OCI-M2 (cell line): ENCODE results near the gene P4HA2.

ENCODE experiments used
- DNase-seq: peaks from one replicate; lab custom pipeline; 2025; ENCODE audit not compliant: unreplicated experiment; lab: John Stamatoyannopoulos, UW

The P4HA2 gene

DNA sequence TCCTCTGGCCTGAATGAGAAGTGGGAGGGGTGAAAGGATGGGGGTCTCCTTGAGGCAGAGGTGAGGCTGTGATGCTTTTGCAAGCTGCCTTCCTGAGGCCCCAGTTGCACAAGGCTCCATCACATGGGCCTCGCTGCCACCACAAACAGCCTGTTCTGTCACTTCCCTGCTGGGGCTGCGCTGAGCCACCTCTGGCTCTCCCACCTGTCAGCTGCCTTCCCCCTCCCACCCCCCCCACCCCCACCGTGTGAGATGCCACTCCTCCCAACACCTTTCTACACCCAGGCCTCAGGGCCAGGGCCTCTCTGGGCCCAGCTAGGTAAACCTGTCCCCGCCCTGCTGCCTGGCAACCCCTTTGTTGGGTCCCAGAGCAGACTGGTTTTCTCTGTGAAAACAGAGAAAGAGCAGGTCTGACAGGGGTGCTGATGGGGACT lies 25.4 kb upstream of the P4HA2 start:
- no peak for DNase-seq

- no peak for DNase-seq
Observed at GRCh38 chr5:132251220-132251725, 23.6 kb upstream of the P4HA2 start.

- no peak for DNase-seq
Observed at GRCh38 chr5:132250547-132250946, 22.9 kb upstream of the P4HA2 start.

DNA sequence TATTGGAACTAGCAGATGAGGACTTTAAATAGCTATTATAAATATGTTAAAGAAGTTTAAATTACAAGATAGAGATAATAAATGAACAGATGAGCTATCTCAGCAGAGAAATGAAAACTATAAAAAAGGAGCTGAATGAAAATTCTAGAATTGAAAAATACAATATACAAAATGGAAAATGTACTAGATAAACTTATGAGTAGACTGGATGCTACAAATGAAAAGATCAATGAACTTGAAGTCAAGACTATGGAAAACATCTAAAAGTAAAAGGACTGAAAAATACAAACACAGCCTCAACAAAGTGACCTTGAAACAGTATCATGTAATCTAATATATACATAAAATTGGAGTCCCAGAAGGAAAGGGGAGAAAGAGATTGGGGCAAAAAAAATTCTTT lies 19.2 kb upstream of the P4HA2 start:
- no peak for DNase-seq

DNA sequence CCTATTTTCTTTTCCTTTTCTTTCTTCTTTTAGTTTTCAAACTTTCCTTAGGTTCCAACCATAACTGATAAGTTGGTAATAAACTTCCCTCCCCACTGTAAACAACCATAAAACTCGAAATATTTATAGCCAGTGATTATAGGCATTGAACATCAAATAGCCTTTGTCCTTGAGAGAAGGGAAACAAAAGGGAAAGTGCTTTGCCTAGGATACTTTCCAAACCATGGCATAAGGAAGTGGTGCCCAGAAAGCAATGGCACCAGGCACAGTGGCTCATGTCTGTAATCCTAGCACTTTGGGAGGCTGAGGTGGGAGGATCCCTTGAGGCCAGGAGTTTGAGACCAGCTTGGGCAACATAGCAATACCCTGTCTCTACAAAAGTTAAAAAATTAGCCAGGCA lies 17.9 kb upstream of the P4HA2 start:
- DNase-seq: no peak

GRCh38 chr5:132243366-132243977 lies 15.8 kb upstream of the P4HA2 start:
- DNase-seq: no peak

GRCh38 chr5:132239776-132240175 lies 12.1 kb upstream of the P4HA2 start:
- DNase-seq: no peak

DNA sequence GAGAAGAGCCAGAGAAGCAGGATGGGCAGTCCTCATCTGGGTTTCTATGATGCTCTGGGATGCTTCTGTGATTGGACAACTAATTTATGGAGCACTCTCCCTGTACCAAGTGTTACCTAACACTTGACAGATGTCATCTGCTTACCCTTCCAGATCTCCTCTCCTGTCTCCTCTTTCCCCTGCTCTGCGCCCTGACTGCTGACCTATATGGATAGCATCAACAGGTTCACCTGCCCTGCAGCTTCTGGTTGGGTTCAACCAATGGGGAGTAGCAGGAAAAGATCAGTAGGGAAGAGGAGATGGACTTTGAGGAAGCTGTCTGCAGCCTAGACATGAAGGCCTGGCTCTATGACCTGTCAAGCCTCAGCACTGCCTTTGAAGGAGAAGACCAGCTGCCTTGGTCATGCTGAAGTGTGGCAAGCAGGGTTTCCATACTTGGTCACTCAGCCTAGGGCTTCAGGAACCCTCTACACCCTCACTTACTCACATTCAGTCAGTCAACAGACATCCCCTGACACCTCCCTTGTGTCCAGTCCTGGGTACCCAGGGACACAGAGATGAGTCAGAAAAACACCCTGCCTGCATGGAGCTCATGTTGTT lies 11.3 kb upstream of the P4HA2 start:
- no peak for DNase-seq

DNA sequence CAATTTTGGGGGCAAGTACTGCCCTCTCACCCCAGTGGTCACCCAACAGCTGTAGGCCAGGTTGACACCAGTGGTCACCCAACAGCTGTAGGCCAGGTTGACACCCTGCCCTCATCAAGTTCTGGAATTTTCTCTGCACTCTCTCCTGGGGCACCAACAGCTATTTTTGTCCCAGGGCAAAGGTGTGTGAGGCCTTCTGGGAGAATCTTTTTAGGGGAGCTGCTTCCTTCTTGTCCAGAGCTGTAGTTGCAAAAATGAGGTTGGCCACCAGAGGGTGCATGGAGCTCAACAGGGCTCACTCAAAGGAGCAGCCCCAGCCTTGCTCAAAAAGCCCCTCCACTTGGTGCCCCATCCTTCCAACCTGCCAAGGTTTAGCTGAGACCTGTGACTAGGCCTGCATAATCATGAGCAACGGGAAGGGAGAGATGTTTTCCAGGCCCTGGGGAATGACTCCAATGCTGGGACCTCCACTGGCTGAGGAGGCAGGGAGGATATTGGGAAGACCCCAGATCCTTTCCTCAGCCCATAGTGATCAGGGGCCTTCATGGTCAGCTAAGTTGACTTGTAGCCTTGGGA lies 10.6 kb upstream of the P4HA2 start:
- no peak for DNase-seq

- DNase-seq: no peak
Observed at GRCh38 chr5:132237670-132238069, 10.0 kb upstream of the P4HA2 start.

GRCh38 chr5:132237141-132237540 lies 9.5 kb upstream of the P4HA2 start:
- no peak for DNase-seq

GRCh38 chr5:132235340-132235739 lies 7.7 kb upstream of the P4HA2 start:
- DNase-seq: no peak

- DNase-seq: no peak
Observed at GRCh38 chr5:132234684-132235062, 7.0 kb upstream of the P4HA2 start.

DNA sequence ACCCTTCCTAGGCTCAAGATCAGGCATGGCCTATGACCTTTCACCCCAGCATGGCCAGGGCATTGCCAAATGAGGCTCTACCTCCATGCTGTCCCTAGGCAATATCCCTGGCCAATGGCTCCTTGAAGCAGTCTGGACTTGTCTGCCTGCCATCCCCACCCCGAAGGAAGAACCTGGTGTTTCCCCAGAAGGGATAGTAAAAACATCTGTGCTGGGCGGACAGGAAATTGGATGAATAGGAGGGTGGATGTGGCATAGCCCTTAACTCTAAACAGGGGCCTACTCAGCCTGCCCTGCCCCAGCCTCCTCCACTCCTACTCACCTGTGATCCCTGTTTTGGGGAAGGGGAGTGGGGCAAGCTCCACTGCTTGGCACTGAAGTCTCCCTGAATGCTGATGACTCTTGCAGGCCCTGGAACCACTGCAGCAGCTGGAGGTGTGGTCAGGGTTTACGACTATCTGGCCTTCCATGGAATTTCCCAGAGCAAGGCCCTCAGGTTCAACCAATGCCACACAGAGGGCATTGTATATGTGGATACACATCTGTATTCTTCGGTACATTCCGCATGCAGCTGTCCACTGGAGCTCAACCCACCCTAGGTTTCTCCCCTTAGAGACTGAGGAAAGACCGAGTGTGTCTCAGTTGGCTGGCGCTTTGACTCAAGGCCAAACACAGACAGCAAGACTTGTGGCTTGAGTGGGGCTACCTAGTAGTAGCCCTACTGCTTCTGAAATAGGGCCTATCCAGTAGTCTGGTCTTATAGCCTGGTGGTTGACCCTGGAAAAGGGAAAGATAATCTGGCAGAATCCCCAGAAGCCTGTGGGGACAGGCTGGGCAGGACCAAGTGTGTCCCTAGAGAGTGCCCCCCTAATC lies 6.4 kb upstream of the P4HA2 start:
- no peak for DNase-seq

DNA sequence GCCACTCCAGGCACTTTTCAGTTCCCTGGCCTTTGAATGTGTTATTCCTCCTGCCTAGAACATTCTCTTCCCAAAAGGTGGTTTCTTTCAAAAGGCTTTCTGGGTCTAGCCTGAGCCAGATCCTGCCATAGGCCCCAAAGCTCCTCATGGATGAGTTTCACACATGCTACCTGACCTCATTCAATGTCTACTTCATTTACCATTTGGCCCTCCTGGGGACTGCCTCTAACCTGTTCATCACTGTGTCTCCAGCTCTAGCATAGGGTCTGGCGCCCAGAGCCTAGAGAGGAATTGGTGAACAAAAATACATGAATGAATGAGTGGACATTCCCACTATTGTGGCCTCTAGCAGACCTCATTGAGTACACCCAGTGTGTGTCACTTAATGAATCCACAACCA lies 5.4 kb upstream of the P4HA2 start:
- no peak for DNase-seq

DNA sequence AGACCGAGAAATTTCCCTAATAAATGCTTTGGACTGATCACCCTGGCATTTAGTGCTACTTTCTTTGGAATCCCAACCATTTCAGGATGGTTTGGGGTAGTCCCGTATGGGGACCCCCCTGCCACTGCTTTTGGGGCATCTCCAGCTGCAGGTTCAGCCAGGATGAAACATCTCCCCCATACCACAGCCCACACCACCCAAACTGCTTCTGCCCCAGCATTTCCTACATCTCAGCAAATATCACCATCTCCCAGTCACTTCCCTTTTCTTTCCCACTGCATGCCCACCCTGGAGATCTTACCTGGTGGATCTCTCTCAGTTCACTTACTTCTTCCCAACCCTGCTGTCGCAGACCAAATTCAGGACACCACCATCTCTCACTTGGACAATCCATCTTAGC lies 4.8 kb upstream of the P4HA2 start:
- no peak for DNase-seq

DNA sequence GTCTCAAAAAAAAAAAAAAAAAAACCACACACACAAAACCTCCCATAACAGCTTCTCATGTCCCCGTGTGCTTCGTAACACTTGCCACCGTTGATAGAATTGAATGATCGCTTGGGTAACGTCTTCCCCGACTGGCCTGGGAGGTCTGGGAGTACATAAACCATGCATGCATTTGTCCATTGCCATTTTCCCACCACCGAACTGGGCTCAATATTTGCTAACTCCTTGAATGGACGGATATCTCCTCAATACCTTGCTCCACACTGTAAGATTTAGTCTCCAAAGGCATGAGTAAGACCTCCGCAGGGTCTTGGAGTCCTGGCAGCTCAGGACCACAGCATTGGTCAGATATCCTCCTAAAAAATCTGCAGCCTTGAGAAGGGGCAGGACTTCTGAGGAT lies 3.2 kb upstream of the P4HA2 start:
- no peak for DNase-seq

DNA sequence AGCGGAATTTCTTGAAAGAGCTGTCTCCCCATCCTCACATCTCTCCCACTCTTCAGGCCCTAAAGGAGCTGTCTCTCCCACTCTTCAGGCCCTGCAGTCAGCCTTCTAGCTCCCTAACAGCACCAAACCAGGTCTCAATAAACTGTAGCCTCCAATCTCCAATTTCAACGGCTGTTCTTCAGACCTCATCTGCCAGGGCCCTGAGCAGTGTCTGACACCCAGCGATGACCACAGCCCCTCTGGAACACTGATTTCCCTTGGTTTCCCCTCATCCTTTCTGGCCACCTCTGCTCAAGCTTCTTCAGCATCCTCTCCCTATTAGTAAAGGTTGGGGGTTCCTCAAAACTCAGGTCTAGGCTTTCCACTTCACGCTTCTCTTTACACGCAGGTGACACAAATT lies 1.6 kb upstream of the P4HA2 start:
- DNase-seq: no peak

GRCh38 chr5:132228241-132229035 lies 785 bp upstream of the P4HA2 start:
- DNase-seq: no peak

- no peak for DNase-seq
Observed at GRCh38 chr5:132227235-132227484, 493 bp downstream of the P4HA2 start.

DNA sequence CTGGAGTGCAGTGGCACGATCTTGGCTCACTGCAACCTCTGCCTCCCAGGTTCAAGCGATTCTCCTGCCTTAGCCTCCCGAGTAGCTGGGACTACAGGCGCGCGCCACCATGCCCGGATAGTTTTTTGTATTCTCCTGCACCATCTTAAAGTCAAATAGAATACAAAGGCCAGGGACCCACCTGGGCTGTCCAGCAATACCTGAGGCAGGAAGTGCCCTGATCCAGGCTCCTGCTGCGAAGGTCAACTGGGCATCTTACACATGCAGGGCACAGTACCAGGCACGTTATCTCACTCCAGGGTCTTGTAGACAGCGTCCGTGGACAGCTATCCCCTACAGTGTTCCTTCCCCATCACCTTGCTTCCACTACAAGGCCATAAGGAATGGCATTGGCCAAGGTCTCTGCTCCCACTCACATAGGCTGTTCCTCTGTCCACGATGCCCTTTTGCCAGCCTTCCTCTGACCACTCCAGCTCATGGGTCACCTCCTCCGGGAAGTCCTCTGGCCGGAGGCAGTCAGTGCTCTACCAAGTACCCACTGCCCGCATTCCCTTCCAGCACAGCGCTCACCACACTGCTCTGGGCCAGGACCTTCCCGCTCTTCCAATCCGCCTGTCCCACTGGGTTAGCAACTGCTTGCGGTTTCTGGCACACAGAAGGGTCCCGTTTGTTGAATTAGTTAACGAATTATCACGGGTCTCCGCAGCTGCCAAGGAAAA lies 978 bp downstream of the P4HA2 start:
- no peak for DNase-seq
